ENCODE data around the gene TMEM200A. TPM values are rescaled to one million over a fixed set of nuclear protein-coding genes. Genes with fewer than 3 reads are reported as not detected.

The TMEM200A gene
- total and polyA plus RNA-seq, 2 donors (not counting 1 experiment from before 2014, with no cell fraction given), result 0.13 to 0.37 TPM

- Mint-ChIP-seq H3K27me3 (no peaks in the 10 kb centered on the region), H3K27ac (no peak overlapping the region), H3K4me3 (no peak overlapping the region), H3K9me3 (ENCODE audit: insufficient read depth) (no peaks in the 10 kb centered on the region), H3K4me1 (no peaks in the 10 kb centered on the region)
- ChIA-PET CTCF (interaction anchor here (0.6 to 0.9 kb wide), 2 partner anchors 12 to 470 kb away, joined by 3 read pairs; no protein-coding TSS in a partner anchor), POLR2A (no interaction called here)
- no peaks in the 10 kb centered on the region for H3K4me1 ChIP-seq (ENCODE audit: control insufficient read depth in 2 of 2, insufficient read depth in 2 of 2, low read length in 2 of 2)
- H3K36me3 ChIP-seq (replicated peaks in 1 of 2; ENCODE audit: control extremely low read depth in 1 of 2, control insufficient read depth in 1 of 2, extremely low read depth in 1 of 2, insufficient read depth in 2 of 2, low read length in 1 of 2), result no peaks in the 10 kb centered on the region
- H3K9me3 ChIP-seq (ENCODE audit: control extremely low read depth in 1 of 3, control insufficient read depth in 2 of 3, insufficient read depth in 1 of 3, low read length in 2 of 3), result peaks cover 0 to 6% (median 0%) of the 10 kb centered on the region in 3 donors
- H3K27ac ChIP-seq (ENCODE audit: low read length in 2 of 2), result no peak overlapping the region
- H4K20me1 ChIP-seq (ENCODE audit: control insufficient read depth, insufficient read depth, low read length, poor library complexity, severe bottlenecking), result no peaks in the 10 kb centered on the region
- DNase-seq (no peak), ATAC-seq (ENCODE audit: low read depth) (no peak)
- no peak overlapping the region for H3K9ac ChIP-seq (ENCODE audit: low read length)
- no peak overlapping the region for H3K4me2 ChIP-seq (replicated peaks; ENCODE audit: low read depth, low read length, poor library complexity, severe bottlenecking)
- intact Hi-C loops (cut with micrococcal nuclease), result no loop called here
- H2AFZ ChIP-seq (ENCODE audit: insufficient read depth, low read depth, low read length, poor library complexity, severe bottlenecking), result no peak overlapping the region
- H3K79me2 ChIP-seq (ENCODE audit: control insufficient read depth, insufficient read depth, low read length), result no peaks in the 10 kb centered on the region
- no peak overlapping the region for H3K4me3 ChIP-seq (ENCODE audit: control extremely low read depth in 1 of 5, extremely low read depth in 1 of 5, insufficient read depth in 1 of 5, low read depth in 2 of 5, low read length in 4 of 5)
- TF ChIP-seq CTCF (IDR thresholded peaks at IDR 0.05), result no peak
- TF ChIP-seq EZH2 (IDR thresholded peaks at IDR 0.05; ENCODE audit: borderline replicate concordance, insufficient read depth, low read depth, low read length, poor library complexity, severe bottlenecking), result no peak
- 80% methylated on average over 1 of the region's 3 CpGs for WGBS (ENCODE audit: insufficient coverage)
- H3K27me3 ChIP-seq (replicated peaks in 1 of 4; ENCODE audit: control extremely low read depth in 1 of 4, control insufficient read depth in 3 of 4, insufficient read depth in 4 of 4, low read length in 3 of 4), result no peaks in the 10 kb centered on the region
These were observed 120.1 kb downstream of the TMEM200A start for GRCh38 chr6:130485870-130486269.

- Histone ChIP-seq H3K9ac (ENCODE audit: low read length) (no peak overlapping the region), H3K27ac (ENCODE audit: low read length in 2 of 2) (no peak overlapping the region), H3K4me3 (ENCODE audit: control extremely low read depth in 1 of 5, extremely low read depth in 1 of 5, insufficient read depth in 1 of 5, low read depth in 2 of 5, low read length in 4 of 5) (no peak overlapping the region), H3K27me3 (replicated peaks in 1 of 4; ENCODE audit: control extremely low read depth in 1 of 4, control insufficient read depth in 3 of 4, insufficient read depth in 4 of 4, low read length in 3 of 4) (no peaks in the 10 kb centered on the region), H3K9me3 (ENCODE audit: control extremely low read depth in 1 of 3, control insufficient read depth in 2 of 3, insufficient read depth in 1 of 3, low read length in 2 of 3) (peaks cover 0 to 6% (median 0%) of the 10 kb centered on the region in 3 donors), H3K4me2 (replicated peaks; ENCODE audit: low read depth, low read length, poor library complexity, severe bottlenecking) (no peak overlapping the region), H4K20me1 (ENCODE audit: control insufficient read depth, insufficient read depth, low read length, poor library complexity, severe bottlenecking) (no peaks in the 10 kb centered on the region), H3K79me2 (ENCODE audit: control insufficient read depth, insufficient read depth, low read length) (no peaks in the 10 kb centered on the region), H2AFZ (ENCODE audit: insufficient read depth, low read depth, low read length, poor library complexity, severe bottlenecking) (no peak overlapping the region), H3K4me1 (ENCODE audit: control insufficient read depth in 2 of 2, insufficient read depth in 2 of 2, low read length in 2 of 2) (no peaks in the 10 kb centered on the region), H3K36me3 (replicated peaks in 1 of 2; ENCODE audit: control extremely low read depth in 1 of 2, control insufficient read depth in 1 of 2, extremely low read depth in 1 of 2, insufficient read depth in 2 of 2, low read length in 1 of 2) (no peaks in the 10 kb centered on the region)
- POLR2A ChIA-PET, result no interaction called here
- Mint-ChIP-seq H3K27ac (no peak overlapping the region), H3K4me1 (no peaks in the 10 kb centered on the region), H3K27me3 (no peaks in the 10 kb centered on the region), H3K9me3 (ENCODE audit: insufficient read depth) (no peaks in the 10 kb centered on the region), H3K4me3 (no peak overlapping the region)
- no peak for DNase-seq
- no peak for ATAC-seq (ENCODE audit: low read depth)
- intact Hi-C loops (cut with micrococcal nuclease), result no loop called here
- WGBS (ENCODE audit: insufficient coverage), result 96% methylated on average over 5 of the region's 7 CpGs
- no peak for TF ChIP-seq CTCF (IDR thresholded peaks at IDR 0.05)
- TF ChIP-seq EZH2 (IDR thresholded peaks at IDR 0.05; ENCODE audit: borderline replicate concordance, insufficient read depth, low read depth, low read length, poor library complexity, severe bottlenecking), result no peak
- CTCF ChIA-PET, result interaction anchor here (0.6 kb wide), 1 partner anchor 471 kb away, joined by 3 read pairs; no protein-coding TSS in a partner anchor
These were observed 120.6 kb downstream of the TMEM200A start for GRCh38 chr6:130486417-130486816.
